Measurements from ENCODE around the gene SLC15A4.
"Not testable (repeated sequence)": the region's sequence is repeated elsewhere in the genome, so short reads cannot be mapped to it uniquely, and the experiment has no call there.

The SLC15A4 gene

GRCh38 chr12:128814411-128815261 lies 9.1 kb downstream of the SLC15A4 start:
- DNase-seq (ENCODE audit: low spot score), result no peak

- DNase-seq (ENCODE audit: low spot score), result no peak
These were observed 9.9 kb downstream of the SLC15A4 start for GRCh38 chr12:128813883-128814282.

DNA sequence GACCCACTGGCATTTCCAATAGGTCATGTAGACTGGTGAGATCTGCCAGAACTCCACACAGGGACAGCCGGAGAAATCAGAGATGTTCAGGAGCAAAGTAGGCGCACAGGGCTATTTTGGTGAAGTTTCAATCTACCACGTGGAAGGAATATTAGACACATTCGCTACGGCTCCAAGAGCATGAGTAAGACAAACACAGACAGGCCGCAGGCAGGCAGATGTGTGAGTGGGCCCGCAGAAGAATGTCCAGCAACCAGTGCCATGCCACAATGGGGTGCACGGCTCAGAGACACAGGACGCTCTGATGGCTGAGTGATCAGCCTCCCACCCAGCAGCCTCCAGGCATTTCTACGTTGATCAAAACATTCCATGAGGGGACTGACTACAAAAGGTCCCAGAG lies 10.4 kb downstream of the SLC15A4 start:
- DNase-seq (ENCODE audit: low spot score), result no peak

GRCh38 chr12:128811806-128812205 lies 12.0 kb downstream of the SLC15A4 start:
- no peak for DNase-seq (ENCODE audit: low spot score)

- DNase-seq (ENCODE audit: low spot score), result no peak
These were observed 13.3 kb downstream of the SLC15A4 start for GRCh38 chr12:128810182-128811127.

GRCh38 chr12:128808651-128809050 lies 15.1 kb downstream of the SLC15A4 start:
- no peak for DNase-seq (ENCODE audit: low spot score)

DNA sequence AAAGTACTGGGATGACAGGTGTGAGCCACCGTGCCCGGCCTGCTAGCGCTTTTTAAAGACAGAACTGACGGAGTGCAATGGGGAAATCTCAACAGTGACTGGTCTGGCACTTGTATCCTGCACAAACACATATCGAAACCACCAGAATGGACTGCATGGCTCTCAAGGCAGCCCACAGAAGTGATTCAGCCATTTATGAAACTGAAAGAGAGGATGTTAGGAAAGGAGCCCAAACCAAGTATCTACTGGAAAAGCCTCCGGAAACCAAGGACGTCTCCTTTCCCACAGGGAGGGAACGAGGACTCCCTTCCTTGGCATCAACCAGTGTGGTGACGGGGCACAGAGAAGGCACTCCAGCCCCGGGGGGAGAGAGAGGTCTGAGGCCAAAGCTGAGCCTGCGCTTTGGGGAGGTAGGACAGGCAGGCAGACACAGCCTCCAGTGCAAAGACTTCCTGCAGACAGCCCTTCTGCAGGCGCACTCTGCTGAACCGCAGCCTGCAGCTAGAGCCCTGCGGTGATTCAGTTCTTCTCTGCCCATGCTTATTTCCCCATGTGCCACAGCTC lies 16.5 kb downstream of the SLC15A4 start:
- no peak for DNase-seq (ENCODE audit: low spot score)

DNA sequence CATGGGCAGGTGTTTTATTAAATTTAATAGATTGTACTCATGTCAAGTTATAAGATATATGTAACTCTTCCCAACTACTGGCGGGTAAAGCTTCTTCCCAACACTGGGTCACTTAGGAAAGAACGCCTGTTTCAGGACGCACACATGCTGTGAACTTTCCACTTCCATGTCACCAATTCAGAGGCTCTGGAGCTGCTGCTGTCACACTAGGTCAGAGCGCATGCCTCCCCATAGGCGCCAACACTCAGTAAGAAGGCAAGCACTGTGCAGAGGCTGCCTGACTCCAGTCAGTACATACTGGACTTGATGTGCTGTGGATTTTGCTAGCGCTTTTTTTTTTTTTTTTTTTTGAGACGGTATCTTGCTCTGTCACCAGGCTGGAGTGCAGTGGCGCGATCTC lies 17.2 kb downstream of the SLC15A4 start:
- no peak for DNase-seq (ENCODE audit: low spot score)

DNA sequence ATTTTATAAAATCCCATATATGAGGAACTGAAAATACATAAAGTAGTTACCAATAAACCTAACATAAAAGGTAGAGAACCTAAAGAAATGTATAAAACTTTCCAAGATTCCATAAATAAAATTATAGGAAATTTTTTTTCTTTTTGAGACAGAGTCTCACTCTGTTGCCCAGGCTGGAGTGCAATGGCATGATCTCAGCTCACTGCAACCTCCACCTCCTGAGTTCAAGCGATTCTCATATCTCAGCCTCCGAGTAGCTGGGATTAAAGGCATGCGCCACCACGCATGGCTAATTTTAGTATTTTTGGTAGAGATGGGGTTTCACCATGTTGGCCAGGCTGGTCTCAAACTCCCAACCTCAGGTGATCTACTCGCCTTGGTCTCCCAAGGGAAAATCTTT lies 18.4 kb downstream of the SLC15A4 start:
- not testable (repeated sequence) for DNase-seq (ENCODE audit: low spot score)

- DNase-seq (ENCODE audit: low spot score), result no peak
These were observed 19.0 kb downstream of the SLC15A4 start for GRCh38 chr12:128804762-128805161.

DNA sequence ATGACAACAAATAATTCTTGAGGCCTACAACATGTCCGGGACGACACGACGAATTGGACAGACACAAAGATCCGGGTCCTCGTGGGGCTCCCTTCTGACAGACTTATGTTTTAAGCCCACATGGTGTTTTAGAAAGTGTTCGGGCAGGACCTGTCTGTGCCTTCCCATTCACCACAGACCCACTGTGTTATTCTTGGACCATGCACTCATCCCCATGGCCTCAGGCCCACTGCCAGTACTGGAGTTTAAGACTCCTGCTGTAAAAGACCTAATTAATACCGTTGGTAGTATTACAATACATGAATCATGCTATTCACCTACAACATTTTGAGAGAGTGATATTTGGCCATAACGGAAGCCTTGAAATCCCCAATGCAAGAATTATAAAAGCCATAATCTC lies 20.0 kb downstream of the SLC15A4 start:
- DNase-seq (ENCODE audit: low spot score), result no peak

GRCh38 chr12:128802756-128803155 lies 21.0 kb downstream of the SLC15A4 start:
- DNase-seq (ENCODE audit: low spot score), result no peak

DNA sequence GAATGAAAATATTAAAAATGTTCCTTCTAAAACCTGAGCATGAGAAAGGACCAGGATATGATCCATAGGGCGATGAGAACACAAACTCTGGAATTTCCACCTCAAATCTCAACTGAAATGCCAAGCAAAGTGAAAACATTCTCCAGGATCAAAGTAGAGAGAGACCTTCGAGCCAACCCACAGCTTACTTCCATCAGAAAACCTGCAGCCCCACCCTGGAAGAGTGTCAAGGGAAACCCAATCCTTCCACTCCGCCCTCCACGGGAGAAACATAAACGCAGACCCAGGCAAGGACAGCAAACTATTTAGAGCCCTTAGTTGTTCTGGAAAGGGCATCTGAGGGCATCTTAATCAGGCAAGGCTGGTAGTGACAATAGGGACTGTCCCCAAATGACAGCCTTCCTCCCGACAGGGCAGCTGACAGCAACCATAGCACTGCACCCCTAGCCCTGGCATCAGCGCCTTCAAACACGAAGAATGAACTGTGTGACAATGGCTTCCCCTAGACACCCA lies 21.8 kb downstream of the SLC15A4 start:
- no peak for DNase-seq (ENCODE audit: low spot score)

- no peak for DNase-seq (ENCODE audit: low spot score)
These were observed 23.2 kb downstream of the SLC15A4 start for GRCh38 chr12:128800606-128801005.

DNA sequence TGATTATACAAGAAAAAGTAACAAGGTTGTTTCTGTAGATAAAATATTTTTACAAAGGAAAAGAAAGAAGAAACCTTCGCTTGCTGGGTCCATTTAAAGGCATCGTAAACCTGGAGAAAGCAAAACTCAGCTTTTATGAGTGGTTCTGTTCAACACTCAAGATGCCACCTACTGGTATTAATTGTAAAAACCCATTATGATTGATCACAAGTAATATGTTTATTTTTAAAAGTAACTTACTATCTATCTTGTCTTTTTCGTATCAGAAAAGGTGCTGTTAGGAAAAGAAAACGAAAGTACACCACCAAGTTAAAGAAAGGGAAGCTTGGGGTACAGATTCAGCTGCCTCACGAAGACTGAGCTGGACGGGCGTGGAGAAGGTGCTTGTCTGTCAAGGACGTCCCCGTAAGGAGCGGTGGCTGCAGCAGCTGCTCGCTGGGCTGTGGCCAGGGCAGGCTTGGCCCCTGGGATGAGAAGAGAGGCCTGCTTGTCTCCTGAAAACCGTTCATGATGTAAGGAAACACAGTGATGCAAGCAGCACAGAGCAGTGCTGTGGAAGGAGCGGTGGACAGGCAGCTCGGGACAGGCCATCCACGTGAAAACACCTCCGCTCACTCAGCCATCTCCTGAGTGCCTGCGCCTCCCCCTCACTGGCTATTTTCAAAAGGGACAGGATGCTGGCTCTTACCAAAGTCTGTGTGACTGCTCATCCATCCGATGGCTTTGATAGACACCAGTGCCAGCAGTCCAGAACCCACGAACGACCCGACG lies 25.0 kb downstream of the SLC15A4 start:
- DNase-seq (ENCODE audit: low spot score), result no peak

GRCh38 chr12:128797119-128798118 lies 26.3 kb downstream of the SLC15A4 start:
- no peak for DNase-seq (ENCODE audit: low spot score)

- DNase-seq (ENCODE audit: low spot score), result no peak
These were observed 27.2 kb downstream of the SLC15A4 start for GRCh38 chr12:128796439-128797118.

DNA sequence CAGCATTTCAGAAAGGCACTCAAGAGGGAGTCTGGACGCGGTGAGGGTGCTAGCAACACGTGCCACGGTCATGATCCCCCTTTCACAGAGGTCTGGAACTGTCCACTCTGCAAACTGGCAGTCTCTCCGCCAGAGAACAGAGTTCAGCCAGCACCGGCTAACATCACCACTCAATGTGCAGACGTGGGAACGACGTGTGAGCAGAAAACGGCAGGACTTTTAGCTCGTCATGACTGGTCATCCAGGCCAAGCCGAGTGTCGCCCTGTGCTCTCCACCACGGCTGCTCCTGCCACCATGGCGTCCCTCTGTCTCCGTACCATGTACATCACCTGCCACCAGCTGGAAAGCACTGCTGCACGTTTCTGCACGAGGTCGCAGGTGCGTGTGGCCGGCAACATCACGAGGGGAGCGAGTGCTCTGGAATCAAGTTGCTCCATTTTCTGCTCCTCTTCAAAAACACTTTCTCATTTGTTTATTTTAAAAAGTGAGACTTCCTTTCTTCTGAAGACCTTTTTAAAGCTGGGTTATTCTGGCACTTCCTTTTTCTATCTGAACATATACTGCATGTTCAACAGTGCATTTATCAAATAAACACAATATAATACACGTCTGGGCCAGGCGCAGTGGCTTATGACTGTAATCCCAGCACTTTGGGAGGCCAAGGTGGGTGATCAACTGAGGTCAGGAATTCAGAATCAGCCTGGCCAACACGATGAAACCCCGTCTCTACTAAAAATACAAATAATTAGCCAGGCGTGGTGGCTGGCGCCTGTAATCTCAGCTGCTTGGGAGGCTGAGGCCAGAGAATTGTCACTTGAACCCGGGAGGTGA lies 28.0 kb downstream of the SLC15A4 start:
- no peak for DNase-seq (ENCODE audit: low spot score)
